ENCODE measurements around the gene TNFRSF12A.

Gene TNFRSF12A

GRCh38 chr16:3056336-3057180 is 36.4 kb downstream of the TNFRSF12A start:
- TF ChIP-seq, protein P1, sequence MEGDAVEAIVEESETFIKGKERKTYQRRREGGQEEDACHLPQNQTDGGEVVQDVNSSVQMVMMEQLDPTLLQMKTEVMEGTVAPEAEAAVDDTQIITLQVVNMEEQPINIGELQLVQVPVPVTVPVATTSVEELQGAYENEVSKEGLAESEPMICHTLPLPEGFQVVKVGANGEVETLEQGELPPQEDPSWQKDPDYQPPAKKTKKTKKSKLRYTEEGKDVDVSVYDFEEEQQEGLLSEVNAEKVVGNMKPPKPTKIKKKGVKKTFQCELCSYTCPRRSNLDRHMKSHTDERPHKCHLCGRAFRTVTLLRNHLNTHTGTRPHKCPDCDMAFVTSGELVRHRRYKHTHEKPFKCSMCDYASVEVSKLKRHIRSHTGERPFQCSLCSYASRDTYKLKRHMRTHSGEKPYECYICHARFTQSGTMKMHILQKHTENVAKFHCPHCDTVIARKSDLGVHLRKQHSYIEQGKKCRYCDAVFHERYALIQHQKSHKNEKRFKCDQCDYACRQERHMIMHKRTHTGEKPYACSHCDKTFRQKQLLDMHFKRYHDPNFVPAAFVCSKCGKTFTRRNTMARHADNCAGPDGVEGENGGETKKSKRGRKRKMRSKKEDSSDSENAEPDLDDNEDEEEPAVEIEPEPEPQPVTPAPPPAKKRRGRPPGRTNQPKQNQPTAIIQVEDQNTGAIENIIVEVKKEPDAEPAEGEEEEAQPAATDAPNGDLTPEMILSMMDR (IDR thresholded peaks at IDR 0.05; ENCODE audit: low read depth, low read length, missing control alignments) = no peak
- no peak overlapping the region for H3K4me3 ChIP-seq (ENCODE audit: low read depth, low read length)
- DNase-seq (ENCODE audit: low read depth) = no peak

DNA sequence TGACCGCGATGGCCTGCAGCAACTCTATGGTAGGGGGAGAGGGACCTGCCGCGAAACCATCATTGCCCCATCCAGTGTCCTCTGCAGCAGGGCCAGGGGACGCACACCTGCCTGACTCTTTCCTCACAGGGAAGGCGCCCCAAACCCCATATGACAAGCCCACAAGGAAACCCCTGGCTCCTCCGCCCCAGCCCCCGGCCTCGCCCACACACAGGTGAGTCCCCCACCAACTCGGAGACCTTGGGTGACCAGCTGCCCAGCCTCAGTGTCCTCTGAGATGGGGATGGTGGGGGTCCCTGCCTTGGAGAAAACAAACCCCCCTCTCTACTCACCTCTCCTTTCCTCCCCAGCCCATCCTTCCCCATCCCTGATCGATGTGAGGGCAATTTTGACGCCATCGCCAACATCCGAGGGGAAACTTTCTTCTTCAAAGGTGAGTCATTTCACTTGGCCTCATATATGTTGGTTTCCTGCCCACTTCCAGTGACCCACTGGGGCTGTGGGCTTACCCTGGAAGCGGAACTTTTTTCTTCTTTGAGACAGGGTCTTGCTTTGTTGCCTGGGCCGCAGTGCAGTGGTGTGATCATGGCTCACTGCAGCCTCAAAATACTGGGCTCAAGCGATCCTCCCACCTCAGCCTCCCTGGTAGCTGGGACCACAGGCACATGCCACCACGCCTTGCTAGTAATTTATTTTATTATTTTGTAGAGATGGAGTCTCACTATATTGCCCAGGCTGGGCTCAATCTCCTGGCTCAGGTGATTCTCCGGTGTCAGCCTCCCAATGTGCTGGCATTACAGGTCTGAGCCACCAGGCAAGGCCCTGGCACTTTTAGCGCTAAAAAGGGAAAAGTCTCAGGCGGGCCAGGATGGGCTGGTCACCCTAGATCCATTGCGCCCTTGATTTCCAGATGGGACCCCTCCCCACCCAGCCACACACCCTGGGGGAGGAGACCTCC is 37.3 kb downstream of the TNFRSF12A start:
- TF ChIP-seq, protein P1 (IDR thresholded peaks at IDR 0.05; ENCODE audit: low read depth, low read length, missing control alignments) = no peak
- peak overlapping the region; percentile 87; the same call in 1 of the 2 replicates for H3K4me3 ChIP-seq (ENCODE audit: low read depth, low read length)
- DNase-seq (ENCODE audit: low read depth) = no peak

GRCh38 chr16:3058139-3059030 is 38.2 kb downstream of the TNFRSF12A start:
- DNase-seq (ENCODE audit: low read depth) = no peak
- TF ChIP-seq, protein P1 (IDR thresholded peaks at IDR 0.05; ENCODE audit: low read depth, low read length, missing control alignments) = peak; percentile 56
- peak overlapping the region; percentile 87 for H3K4me3 ChIP-seq (ENCODE audit: low read depth, low read length)

DNA sequence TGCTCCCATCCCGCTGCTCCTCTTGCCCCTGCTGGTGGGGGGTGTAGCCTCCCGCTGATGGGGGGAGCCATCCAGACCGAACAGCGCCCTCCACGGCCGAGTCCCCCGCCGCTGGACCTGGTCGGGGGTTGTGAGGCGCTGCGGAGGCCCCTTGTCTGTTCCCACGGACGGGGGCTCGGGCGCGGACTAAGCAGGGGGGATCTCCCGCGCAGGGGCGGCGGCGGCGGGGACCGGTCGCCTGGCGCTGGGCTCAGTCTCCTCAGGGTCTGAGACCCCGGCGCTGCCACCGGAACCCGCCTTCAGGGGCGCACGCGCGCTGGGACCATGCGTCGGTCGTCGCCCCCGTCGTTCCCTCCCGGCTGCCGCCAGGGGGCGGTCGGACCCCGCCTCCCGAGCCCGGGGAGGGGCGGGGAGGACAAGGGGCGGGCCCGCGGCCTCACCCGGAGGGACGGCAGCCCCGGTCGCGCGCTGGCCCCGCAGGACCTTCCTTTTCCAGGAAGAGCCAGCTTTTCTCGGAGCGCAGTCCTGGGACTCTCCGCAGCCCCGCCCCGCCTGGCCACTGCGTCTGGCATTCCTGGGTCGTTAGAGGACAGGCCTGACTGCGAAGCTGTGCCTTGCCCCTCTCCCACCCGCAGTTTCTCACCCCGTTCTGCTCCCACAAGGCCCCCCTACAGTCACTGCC is 39.0 kb downstream of the TNFRSF12A start:
- no peak for DNase-seq (ENCODE audit: low read depth)
- TF ChIP-seq, protein P1 (IDR thresholded peaks at IDR 0.05; ENCODE audit: low read depth, low read length, missing control alignments) = peak; percentile 80
- peak overlapping the region; percentile 87 for H3K4me3 ChIP-seq (ENCODE audit: low read depth, low read length)

DNA sequence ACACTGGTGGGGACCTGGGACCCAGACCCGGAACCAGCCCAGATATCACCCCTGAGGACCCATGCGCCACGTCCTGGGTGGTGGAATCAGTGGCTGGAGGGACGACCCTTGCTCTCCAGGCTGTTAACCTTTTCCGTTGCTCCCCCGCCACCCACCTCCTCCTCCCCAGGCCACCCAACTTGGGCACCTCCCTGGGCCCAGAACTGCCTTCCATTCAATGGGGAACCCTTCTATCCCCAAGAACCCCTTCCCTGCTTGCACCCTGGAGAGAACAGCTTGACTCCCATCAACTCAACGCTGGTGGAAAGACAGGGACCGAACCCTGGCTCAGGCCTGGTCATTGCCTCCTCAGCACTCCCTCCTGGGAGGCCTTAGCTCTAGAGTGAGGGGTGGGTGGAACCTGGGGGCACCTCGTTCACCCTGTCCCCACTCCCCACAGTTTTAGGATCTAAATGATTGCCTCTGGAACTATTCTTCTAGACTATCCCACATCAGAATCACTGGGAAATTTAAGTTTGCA is 39.6 kb downstream of the TNFRSF12A start:
- DNase-seq (ENCODE audit: low read depth) = no peak
- TF ChIP-seq, protein P1 (IDR thresholded peaks at IDR 0.05; ENCODE audit: low read depth, low read length, missing control alignments) = no peak
- H3K4me3 ChIP-seq (ENCODE audit: low read depth, low read length) = peak overlapping the region; percentile 87

Data from GM12864 (cell line).